Measurements from ENCODE around the gene CSH2. TPM values are rescaled to one million over a fixed set of nuclear protein-coding genes. Genes with fewer than 3 reads are reported as not detected.

Gene CSH2
- total and polyA plus RNA-seq, 9 of the 15 experiments (the other 6 are each of a cell fraction or from before 2014, with no cell fraction given), result not detected

DNA sequence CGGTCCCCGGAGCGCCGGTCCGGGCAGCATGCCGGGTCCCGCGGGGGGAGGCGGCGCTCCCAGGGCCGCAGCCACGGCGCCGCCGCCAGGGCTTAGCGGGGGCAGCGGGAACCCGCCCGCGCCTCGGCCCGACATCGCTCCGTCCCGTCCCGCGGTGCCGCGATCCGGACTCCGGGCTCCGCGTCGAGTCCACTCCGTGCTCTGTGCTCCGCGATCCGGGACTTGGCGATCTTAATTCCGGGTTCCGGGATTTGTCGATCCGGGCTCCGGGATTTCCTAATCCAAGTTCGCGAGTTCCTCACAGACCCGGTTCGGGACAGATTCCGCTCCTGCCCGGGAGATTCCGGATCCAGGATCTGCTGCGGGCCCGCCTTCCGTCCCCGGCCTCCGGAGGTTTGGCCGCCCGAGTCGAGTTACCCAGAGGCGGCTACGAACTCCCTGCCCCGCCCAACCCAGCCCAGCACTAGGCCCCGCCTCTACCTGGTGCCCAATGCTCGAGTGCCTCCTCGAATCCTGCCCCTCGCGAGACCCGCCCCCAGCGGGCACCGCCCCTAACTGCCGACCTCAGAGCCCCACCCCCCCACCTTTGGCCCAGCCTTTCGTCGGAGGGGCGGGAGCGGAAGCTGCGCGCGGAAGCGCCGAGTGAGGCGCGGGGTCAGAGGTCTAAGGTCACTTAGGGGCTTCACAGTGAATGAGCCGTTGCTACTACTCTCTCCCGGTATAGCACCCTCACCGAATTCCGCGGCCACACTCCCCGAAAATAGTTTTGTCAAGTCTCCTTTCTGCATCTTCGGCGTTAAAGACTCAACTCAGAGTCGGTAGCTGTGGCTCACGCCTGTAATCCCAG, 30.7 kb downstream of the CSH2 start, which contains the start of gene SMARCD2 (continued):
- TF ChIP-seq RUNX1 (IDR thresholded peaks at IDR 0.05; ENCODE audit: low read depth) (0 out of 2 replicates have a peak, but pooled peaks have one; percentile 68), ZNF707 (CRISPR knock-in tag; conservative IDR thresholded peaks at IDR 0.05) (no peak), ZNF133 (CRISPR knock-in tag; IDR thresholded peaks at IDR 0.05) (no peak; the same call in 1 of the 2 replicates), RB1 (IDR thresholded peaks at IDR 0.05; ENCODE audit: low read depth) (peak; percentile 99), OTX1 (CRISPR knock-in tag; IDR thresholded peaks at IDR 0.05) (peak; percentile 29; the same call in 1 of the 2 replicates), ZNF395 (CRISPR knock-in tag; IDR thresholded peaks at IDR 0.05) (peak; percentile 51; the same call in 1 of the 2 replicates), MEF2A (IDR thresholded peaks at IDR 0.05; ENCODE audit: control insufficient read depth, low read depth, low read length) (0 out of 2 replicates have a peak, but pooled peaks have one; percentile 33), EGR1 (conservative IDR thresholded peaks at IDR 0.05) (peak; percentile 78), CLOCK (CRISPR knock-in tag; IDR thresholded peaks at IDR 0.05; ENCODE audit: borderline replicate concordance) (no peak), MCM5 (IDR thresholded peaks at IDR 0.05; ENCODE audit: low read depth) (no peak), ETS2 (tag; IDR thresholded peaks at IDR 0.05; ENCODE audit: borderline replicate concordance, poor library complexity, severe bottlenecking) (peak; percentile 69), BRD9 (IDR thresholded peaks at IDR 0.05; ENCODE audit: low read depth, partially characterized antibody) (peak; percentile 45), FOXK2 (conservative IDR thresholded peaks at IDR 0.05 in 1 of 2, IDR thresholded peaks at IDR 0.05 in 1 of 2; ENCODE audit: low read depth in 2 of 2) (0 out of 4 replicates have a peak, but pooled peaks have one; percentile 6 to 8)
- TF ChIP-seq, protein P1, sequence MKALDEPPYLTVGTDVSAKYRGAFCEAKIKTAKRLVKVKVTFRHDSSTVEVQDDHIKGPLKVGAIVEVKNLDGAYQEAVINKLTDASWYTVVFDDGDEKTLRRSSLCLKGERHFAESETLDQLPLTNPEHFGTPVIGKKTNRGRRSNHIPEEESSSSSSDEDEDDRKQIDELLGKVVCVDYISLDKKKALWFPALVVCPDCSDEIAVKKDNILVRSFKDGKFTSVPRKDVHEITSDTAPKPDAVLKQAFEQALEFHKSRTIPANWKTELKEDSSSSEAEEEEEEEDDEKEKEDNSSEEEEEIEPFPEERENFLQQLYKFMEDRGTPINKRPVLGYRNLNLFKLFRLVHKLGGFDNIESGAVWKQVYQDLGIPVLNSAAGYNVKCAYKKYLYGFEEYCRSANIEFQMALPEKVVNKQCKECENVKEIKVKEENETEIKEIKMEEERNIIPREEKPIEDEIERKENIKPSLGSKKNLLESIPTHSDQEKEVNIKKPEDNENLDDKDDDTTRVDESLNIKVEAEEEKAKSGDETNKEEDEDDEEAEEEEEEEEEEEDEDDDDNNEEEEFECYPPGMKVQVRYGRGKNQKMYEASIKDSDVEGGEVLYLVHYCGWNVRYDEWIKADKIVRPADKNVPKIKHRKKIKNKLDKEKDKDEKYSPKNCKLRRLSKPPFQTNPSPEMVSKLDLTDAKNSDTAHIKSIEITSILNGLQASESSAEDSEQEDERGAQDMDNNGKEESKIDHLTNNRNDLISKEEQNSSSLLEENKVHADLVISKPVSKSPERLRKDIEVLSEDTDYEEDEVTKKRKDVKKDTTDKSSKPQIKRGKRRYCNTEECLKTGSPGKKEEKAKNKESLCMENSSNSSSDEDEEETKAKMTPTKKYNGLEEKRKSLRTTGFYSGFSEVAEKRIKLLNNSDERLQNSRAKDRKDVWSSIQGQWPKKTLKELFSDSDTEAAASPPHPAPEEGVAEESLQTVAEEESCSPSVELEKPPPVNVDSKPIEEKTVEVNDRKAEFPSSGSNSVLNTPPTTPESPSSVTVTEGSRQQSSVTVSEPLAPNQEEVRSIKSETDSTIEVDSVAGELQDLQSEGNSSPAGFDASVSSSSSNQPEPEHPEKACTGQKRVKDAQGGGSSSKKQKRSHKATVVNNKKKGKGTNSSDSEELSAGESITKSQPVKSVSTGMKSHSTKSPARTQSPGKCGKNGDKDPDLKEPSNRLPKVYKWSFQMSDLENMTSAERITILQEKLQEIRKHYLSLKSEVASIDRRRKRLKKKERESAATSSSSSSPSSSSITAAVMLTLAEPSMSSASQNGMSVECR (CRISPR knock-in tag; IDR thresholded peaks at IDR 0.05), result peak; percentile 91
- TF ChIP-seq, protein P2, sequence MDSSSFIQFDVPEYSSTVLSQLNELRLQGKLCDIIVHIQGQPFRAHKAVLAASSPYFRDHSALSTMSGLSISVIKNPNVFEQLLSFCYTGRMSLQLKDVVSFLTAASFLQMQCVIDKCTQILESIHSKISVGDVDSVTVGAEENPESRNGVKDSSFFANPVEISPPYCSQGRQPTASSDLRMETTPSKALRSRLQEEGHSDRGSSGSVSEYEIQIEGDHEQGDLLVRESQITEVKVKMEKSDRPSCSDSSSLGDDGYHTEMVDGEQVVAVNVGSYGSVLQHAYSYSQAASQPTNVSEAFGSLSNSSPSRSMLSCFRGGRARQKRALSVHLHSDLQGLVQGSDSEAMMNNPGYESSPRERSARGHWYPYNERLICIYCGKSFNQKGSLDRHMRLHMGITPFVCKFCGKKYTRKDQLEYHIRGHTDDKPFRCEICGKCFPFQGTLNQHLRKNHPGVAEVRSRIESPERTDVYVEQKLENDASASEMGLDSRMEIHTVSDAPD (CRISPR knock-in tag; IDR thresholded peaks at IDR 0.05), result peak; percentile 19; the same call in 1 of the 2 replicates

All from K562 (cell line).